Activated CD4-positive, alpha-beta T cell treated with anti-CD3 and anti-CD28 coated beads, Interleukin-2, amount 50 U/mL, for 16 hours (primary cell): ENCODE measurements around the gene TLR5.
A peak's percentile ranks its signal among the peaks of the same experiment; 100 is the strongest.

Experiments
- DNase-seq: peaks from one replicate; pipeline ENCODE4 v3.0.0-alpha.2; 2020

The TLR5 gene

GRCh38 chr1:223147873-223148272 is 4.8 kb upstream of the TLR5 start:
- no peak for DNase-seq

GRCh38 chr1:223147409-223147808 is 4.4 kb upstream of the TLR5 start:
- DNase-seq = no peak

- DNase-seq = no peak
Observed at GRCh38 chr1:223146745-223147144, 3.7 kb upstream of the TLR5 start.

- no peak for DNase-seq
Observed at GRCh38 chr1:223144914-223145313, 1.9 kb upstream of the TLR5 start.

- DNase-seq = no peak
Observed at GRCh38 chr1:223144431-223144830, 1.4 kb upstream of the TLR5 start.

GRCh38 chr1:223143537-223144248 is 645 bp upstream of the TLR5 start:
- DNase-seq = no peak

- no peak for DNase-seq
Observed at GRCh38 chr1:223142269-223142668, 779 bp downstream of the TLR5 start.

GRCh38 chr1:223140611-223141405 is 2.2 kb downstream of the TLR5 start:
- no peak for DNase-seq

GRCh38 chr1:223137455-223138085 is 5.5 kb downstream of the TLR5 start:
- DNase-seq = no peak

GRCh38 chr1:223136086-223136485 is 7.0 kb downstream of the TLR5 start:
- no peak for DNase-seq

- DNase-seq = no peak
Observed at GRCh38 chr1:223135176-223135942, 7.7 kb downstream of the TLR5 start.

GRCh38 chr1:223133824-223134435 is 9.1 kb downstream of the TLR5 start:
- DNase-seq = peak; percentile 83

GRCh38 chr1:223133306-223133823 is 9.7 kb downstream of the TLR5 start:
- DNase-seq = no peak

GRCh38 chr1:223129229-223129901 is 13.7 kb downstream of the TLR5 start:
- peak; percentile 63 for DNase-seq

- no peak for DNase-seq
Observed at GRCh38 chr1:223126741-223127140, 16.3 kb downstream of the TLR5 start.

- DNase-seq = peak; percentile 44
Observed at GRCh38 chr1:223125766-223126165, 17.3 kb downstream of the TLR5 start.

- DNase-seq = no peak
Observed at GRCh38 chr1:223123011-223123610, 19.9 kb downstream of the TLR5 start.

GRCh38 chr1:223118418-223118817 is 24.6 kb downstream of the TLR5 start:
- no peak for DNase-seq

GRCh38 chr1:223116950-223117349 is 26.1 kb downstream of the TLR5 start:
- no peak for DNase-seq

- no peak for DNase-seq
Observed at GRCh38 chr1:223114871-223115270, 28.2 kb downstream of the TLR5 start.

- DNase-seq = no peak
Observed at GRCh38 chr1:223110952-223111351, 32.1 kb downstream of the TLR5 start.
